HFF-Myc (cell line): ENCODE data around the gene ACOT7.

Source experiments
- DNase-seq: peaks from one replicate; pipeline ENCODE4 v3.0.0-alpha.2; 2011; ENCODE audit warnings: low read depth; ENCODE audit errors: extremely low read depth
- H3K4me3 ChIP-seq: replicated peaks from 2 replicates; pipeline ENCODE4 v1.5.1; 2011; ENCODE audit warnings: low read depth, mild to moderate bottlenecking, control low read depth, low read length
- TF ChIP-seq, protein P1 (sequence below): IDR thresholded peaks from 2 replicates; pipeline ENCODE4 v1.5.1; 2012; ENCODE audit warnings: mild to moderate bottlenecking, low read depth, low read length, control low read depth; ENCODE audit errors: missing control alignments

ACOT7 gene

DNA sequence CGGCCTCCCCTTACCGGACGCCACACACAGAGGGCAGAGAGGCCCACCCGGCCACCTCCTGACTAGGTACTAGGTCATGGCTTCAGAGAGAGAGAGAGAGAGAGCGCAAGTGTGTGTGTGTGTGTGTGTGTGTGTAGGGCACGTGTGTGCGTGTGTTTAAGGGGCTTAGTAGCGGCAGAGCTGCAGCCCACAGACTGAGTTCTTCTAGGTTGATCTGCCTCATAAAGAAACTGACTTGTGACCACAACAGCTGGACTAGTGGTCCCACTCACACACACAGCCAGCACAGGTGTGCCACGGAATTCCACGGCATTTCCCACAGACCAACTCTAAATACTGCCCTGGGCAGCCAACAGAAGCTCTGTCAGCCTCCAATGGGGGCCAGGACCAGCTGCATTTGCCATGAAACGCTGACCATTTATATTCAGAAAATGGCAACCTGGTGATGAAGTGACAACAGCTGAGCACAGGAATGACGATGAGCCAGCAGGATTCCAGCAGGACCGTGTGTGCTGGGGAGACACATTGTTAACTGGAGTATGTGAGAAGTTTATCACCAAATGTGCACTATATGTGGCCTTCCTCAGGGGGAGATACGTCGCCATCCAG lies 93.9 kb downstream of the ACOT7 start:
- no peak for DNase-seq
- TF ChIP-seq, protein P1, sequence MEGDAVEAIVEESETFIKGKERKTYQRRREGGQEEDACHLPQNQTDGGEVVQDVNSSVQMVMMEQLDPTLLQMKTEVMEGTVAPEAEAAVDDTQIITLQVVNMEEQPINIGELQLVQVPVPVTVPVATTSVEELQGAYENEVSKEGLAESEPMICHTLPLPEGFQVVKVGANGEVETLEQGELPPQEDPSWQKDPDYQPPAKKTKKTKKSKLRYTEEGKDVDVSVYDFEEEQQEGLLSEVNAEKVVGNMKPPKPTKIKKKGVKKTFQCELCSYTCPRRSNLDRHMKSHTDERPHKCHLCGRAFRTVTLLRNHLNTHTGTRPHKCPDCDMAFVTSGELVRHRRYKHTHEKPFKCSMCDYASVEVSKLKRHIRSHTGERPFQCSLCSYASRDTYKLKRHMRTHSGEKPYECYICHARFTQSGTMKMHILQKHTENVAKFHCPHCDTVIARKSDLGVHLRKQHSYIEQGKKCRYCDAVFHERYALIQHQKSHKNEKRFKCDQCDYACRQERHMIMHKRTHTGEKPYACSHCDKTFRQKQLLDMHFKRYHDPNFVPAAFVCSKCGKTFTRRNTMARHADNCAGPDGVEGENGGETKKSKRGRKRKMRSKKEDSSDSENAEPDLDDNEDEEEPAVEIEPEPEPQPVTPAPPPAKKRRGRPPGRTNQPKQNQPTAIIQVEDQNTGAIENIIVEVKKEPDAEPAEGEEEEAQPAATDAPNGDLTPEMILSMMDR, result no peak
- no peak overlapping the region for H3K4me3 ChIP-seq

DNA sequence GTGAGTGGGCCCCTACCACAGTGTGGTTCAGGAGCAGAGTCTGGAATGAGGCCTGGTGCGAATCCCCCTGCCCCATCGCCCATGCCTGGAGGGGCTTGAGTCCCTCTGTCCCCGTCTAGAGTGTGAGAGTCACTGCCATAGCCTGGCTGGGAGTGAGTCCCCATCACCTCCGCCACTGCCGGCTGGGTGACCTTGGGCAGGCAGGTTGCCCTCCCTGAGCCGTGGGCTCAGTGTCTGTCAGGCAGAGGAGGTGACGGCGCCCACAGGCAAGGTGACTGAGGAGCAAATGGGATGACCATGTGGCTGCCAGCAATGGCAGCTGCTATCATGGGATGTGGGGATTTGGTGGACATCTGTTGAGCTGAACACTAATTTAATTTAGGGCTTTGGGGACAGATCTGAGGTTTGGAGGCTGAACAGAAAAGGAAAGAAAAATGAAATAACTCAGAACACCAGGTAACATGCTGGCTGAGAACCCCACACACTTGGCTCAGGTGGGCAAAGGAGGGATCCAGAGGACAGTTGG lies 94.6 kb downstream of the ACOT7 start:
- DNase-seq, result no peak
- H3K4me3 ChIP-seq, result no peak overlapping the region
- TF ChIP-seq, protein P1, result no peak

DNA sequence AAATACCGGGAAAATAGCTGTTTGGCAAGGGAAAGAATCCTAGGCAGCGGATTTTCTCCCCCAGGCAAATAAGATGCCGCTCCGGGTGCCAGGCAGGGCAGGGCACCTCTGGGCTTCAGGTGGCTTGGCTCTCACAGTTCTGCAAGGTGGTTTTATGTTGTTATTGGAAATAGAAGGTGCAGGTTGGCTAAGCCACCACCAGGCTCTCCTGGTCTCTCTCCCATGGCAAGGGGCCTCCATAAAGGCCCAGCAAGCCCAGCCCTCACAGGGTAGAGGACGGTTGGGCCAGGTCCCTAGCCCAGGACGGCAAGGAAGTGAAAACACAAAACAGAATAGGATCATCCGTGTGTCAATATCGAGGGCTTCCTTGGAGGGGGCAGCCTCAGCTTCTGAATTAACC lies 95.0 kb downstream of the ACOT7 start:
- DNase-seq, result no peak
- TF ChIP-seq, protein P1, result no peak

DNA sequence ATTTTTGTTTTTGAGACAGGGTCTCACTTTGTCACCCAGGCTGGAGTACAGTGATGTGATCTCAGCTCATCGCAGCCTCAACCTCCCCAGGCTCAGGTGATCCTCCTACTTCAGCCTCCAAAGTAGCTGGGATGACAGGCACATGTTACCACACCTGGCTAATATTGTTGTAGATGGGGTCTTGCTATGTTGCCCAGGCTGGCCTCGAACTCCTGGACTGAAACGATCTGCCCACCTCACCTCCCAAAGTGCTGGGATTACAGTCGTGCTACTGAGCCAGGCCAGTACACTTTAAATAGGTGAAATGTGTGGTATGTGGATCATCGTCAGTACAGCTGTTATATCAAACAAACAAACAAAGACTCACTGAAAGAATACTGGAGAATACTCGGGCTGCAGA lies 97.7 kb downstream of the ACOT7 start:
- H3K4me3 ChIP-seq, result no peak overlapping the region
- DNase-seq, result no peak
- TF ChIP-seq, protein P1, result no peak

More for the DNA sequence above, 95.0 kb downstream of the ACOT7 start:
- no peak overlapping the region for H3K4me3 ChIP-seq

DNA sequence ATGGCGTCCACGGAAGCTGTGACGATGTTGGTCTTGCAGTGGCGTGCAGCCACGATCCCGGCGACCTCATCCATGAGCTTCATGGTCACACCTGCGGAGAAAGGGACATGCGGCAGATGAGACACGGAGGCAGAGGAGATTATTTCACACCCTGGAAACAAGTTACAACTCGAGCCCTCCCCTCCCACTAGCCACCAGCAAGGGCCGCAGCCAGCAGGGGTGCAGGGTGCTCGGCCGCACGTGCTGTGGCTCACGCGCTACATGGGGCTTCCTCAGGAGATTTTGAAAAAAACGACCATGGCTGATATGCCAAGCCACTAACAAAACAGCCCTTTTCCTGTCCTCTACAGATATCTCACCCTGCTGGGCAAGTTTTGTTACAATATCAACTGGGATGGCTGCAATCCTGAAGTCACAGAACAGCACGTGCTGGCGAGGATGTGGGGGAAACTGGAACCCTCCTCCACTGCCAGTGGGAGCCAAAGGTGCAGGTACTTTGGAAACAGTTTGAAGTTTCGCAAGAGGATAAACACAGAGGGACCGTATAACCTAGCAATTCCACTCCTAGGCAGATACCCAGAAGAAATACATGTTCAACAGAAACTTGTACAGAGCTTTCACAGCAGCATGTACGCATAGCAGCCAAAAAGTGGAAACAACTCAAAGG lies 98.5 kb downstream of the ACOT7 start:
- TF ChIP-seq, protein P1, result no peak
- H3K4me3 ChIP-seq, result no peak overlapping the region
- no peak for DNase-seq

DNA sequence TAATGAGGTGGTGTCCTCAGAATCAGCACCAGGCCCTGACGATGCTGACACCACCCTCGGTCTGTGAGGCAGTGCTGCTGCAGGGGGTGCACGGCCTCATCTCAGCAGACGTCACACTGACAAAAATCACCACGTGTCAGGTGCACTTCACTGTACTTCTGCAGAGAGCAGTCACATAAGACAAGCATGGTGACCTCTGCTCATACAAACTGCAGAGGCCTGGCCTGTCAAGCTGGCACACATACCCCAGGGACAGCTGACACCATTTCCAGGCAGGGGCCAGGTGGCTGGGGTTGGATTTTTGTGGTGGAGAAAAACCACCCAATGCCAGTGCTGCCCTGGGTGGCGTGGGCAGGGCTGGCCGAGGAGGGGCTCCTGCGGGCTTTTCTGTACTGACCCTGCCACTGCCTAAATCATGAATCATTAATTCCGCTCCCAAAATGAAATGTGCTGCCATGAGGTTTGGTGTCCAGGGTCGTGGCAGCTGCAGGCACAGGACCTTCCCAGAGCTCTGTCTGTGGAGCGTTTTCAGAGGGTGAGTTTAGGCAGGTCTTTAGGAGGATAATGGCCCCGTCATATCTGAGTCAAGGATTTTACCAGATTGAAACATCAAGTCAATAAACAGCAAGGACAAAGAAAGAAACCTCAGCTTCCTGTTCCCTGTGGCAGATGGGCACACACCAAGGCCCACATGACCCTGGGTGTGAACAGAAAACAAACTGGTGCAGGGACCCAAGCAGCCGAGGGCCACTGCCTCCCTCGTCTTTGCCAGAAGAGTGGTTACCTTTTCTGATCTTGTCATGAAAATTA lies 99.3 kb downstream of the ACOT7 start:
- TF ChIP-seq, protein P1, result no peak
- no peak overlapping the region for H3K4me3 ChIP-seq
- DNase-seq, result no peak
